ENCODE results near the gene ST8SIA4.

ST8SIA4 gene

GRCh38 chr5:100840370-100840769 lies 62.7 kb downstream of the ST8SIA4 start:
- no peak overlapping the region for H3K27ac ChIP-seq (ENCODE audit: low read length, poor library complexity, severe bottlenecking)
- no peaks in the 10 kb centered on the region for H3K4me1 ChIP-seq (ENCODE audit: control insufficient read depth, insufficient read depth, low read depth, low read length)
- H2BK120ac ChIP-seq (ENCODE audit: low read depth, low read length): no peak overlapping the region
- H3K23ac ChIP-seq (ENCODE audit: low read length in 2 of 2): no peak overlapping the region
- H3K9me3 ChIP-seq (ENCODE audit: control insufficient read depth, low read length): no peaks in the 10 kb centered on the region
- H3K9ac ChIP-seq (ENCODE audit: low read length): no peak overlapping the region
- H2AK5ac ChIP-seq (ENCODE audit: low read length, severe bottlenecking): no peak overlapping the region
- H3K27me3 ChIP-seq (ENCODE audit: control insufficient read depth in 1 of 2, insufficient read depth in 1 of 2, low read length in 2 of 2): no peaks in the 10 kb centered on the region
- no peak overlapping the region for H2AFZ ChIP-seq (ENCODE audit: low read depth, low read length)
- peak; percentile 65 for DNase-seq
- no CpG with 5 or more reads among the region's 2 CpGs for WGBS
- no peak overlapping the region for H4K91ac ChIP-seq (ENCODE audit: low read length)
- H3K4me2 ChIP-seq (ENCODE audit: low read length, poor library complexity, severe bottlenecking): no peak overlapping the region
- H2BK12ac ChIP-seq (ENCODE audit: low read length in 2 of 2): no peak overlapping the region
- H2BK5ac ChIP-seq (ENCODE audit: low read depth, low read length, poor library complexity, severe bottlenecking): no peak overlapping the region
- no peak overlapping the region for H3K14ac ChIP-seq (ENCODE audit: low read length in 2 of 2)
- H4K8ac ChIP-seq (ENCODE audit: low read length): no peak overlapping the region
- H3K4ac ChIP-seq (ENCODE audit: low read depth in 1 of 2, low read length in 2 of 2): no peak overlapping the region
- no peak overlapping the region for H3K18ac ChIP-seq (ENCODE audit: low read depth in 1 of 2, low read length in 2 of 2)
- no peak overlapping the region for H2BK15ac ChIP-seq (ENCODE audit: low read depth, poor library complexity, severe bottlenecking)
- no peaks in the 10 kb centered on the region for H3K36me3 ChIP-seq (ENCODE audit: control insufficient read depth in 1 of 2, insufficient read depth in 2 of 2, low read depth in 1 of 2, low read length in 2 of 2)
- H3K79me1 ChIP-seq (replicated peaks; ENCODE audit: low read length, poor library complexity, severe bottlenecking): no peaks in the 10 kb centered on the region
- H3K4me3 ChIP-seq (ENCODE audit: insufficient read depth in 1 of 2, low read depth in 1 of 2, low read length in 2 of 2): no peak overlapping the region

- no peak overlapping the region for H2BK5ac ChIP-seq (ENCODE audit: low read depth, low read length, poor library complexity, severe bottlenecking)
- H4K8ac ChIP-seq (ENCODE audit: low read length): no peak overlapping the region
- no peak overlapping the region for H3K9ac ChIP-seq (ENCODE audit: low read length)
- 88% methylated on average over 2 of the region's 2 CpGs for WGBS
- peak; percentile 26 for DNase-seq
- H3K36me3 ChIP-seq (ENCODE audit: control insufficient read depth in 1 of 2, insufficient read depth in 2 of 2, low read depth in 1 of 2, low read length in 2 of 2): no peaks in the 10 kb centered on the region
- no peak overlapping the region for H3K4me2 ChIP-seq (ENCODE audit: low read length, poor library complexity, severe bottlenecking)
- no peak overlapping the region for H3K14ac ChIP-seq (ENCODE audit: low read length in 2 of 2)
- H3K27me3 ChIP-seq (ENCODE audit: control insufficient read depth in 1 of 2, insufficient read depth in 1 of 2, low read length in 2 of 2): no peaks in the 10 kb centered on the region
- no peak overlapping the region for H3K18ac ChIP-seq (ENCODE audit: low read depth in 1 of 2, low read length in 2 of 2)
- no peak overlapping the region for H3K23ac ChIP-seq (ENCODE audit: low read length in 2 of 2)
- H3K4me1 ChIP-seq (ENCODE audit: control insufficient read depth, insufficient read depth, low read depth, low read length): no peaks in the 10 kb centered on the region
- H3K4ac ChIP-seq (ENCODE audit: low read depth in 1 of 2, low read length in 2 of 2): no peak overlapping the region
- H3K4me3 ChIP-seq (ENCODE audit: insufficient read depth in 1 of 2, low read depth in 1 of 2, low read length in 2 of 2): no peak overlapping the region
- no peak overlapping the region for H2AFZ ChIP-seq (ENCODE audit: low read depth, low read length)
- H4K91ac ChIP-seq (ENCODE audit: low read length): no peak overlapping the region
- no peak overlapping the region for H2AK5ac ChIP-seq (ENCODE audit: low read length, severe bottlenecking)
- no peak overlapping the region for H2BK15ac ChIP-seq (ENCODE audit: low read depth, poor library complexity, severe bottlenecking)
- no peaks in the 10 kb centered on the region for H3K79me1 ChIP-seq (replicated peaks; ENCODE audit: low read length, poor library complexity, severe bottlenecking)
- H2BK12ac ChIP-seq (ENCODE audit: low read length in 2 of 2): no peak overlapping the region
- no peaks in the 10 kb centered on the region for H3K9me3 ChIP-seq (ENCODE audit: control insufficient read depth, low read length)
- H2BK120ac ChIP-seq (ENCODE audit: low read depth, low read length): no peak overlapping the region
- H3K27ac ChIP-seq (ENCODE audit: low read length, poor library complexity, severe bottlenecking): no peak overlapping the region
Observed at GRCh38 chr5:100838048-100838473, 65.0 kb downstream of the ST8SIA4 start.

GRCh38 chr5:100834519-100834918 lies 68.6 kb downstream of the ST8SIA4 start:
- no peak overlapping the region for H2BK15ac ChIP-seq (ENCODE audit: low read depth, poor library complexity, severe bottlenecking)
- no peak overlapping the region for H3K23ac ChIP-seq (ENCODE audit: low read length in 2 of 2)
- no peak overlapping the region for H3K14ac ChIP-seq (ENCODE audit: low read length in 2 of 2)
- H3K4me3 ChIP-seq (ENCODE audit: insufficient read depth in 1 of 2, low read depth in 1 of 2, low read length in 2 of 2): no peak overlapping the region
- no peak overlapping the region for H3K4me2 ChIP-seq (ENCODE audit: low read length, poor library complexity, severe bottlenecking)
- no peak for DNase-seq
- 95% methylated on average over 2 of the region's 2 CpGs for WGBS
- no peak overlapping the region for H3K4ac ChIP-seq (ENCODE audit: low read depth in 1 of 2, low read length in 2 of 2)
- no peaks in the 10 kb centered on the region for H3K36me3 ChIP-seq (ENCODE audit: control insufficient read depth in 1 of 2, insufficient read depth in 2 of 2, low read depth in 1 of 2, low read length in 2 of 2)
- no peaks in the 10 kb centered on the region for H3K27me3 ChIP-seq (ENCODE audit: control insufficient read depth in 1 of 2, insufficient read depth in 1 of 2, low read length in 2 of 2)
- no peak overlapping the region for H4K91ac ChIP-seq (ENCODE audit: low read length)
- H2AK5ac ChIP-seq (ENCODE audit: low read length, severe bottlenecking): no peak overlapping the region
- H2BK120ac ChIP-seq (ENCODE audit: low read depth, low read length): no peak overlapping the region
- H2BK5ac ChIP-seq (ENCODE audit: low read depth, low read length, poor library complexity, severe bottlenecking): no peak overlapping the region
- H3K4me1 ChIP-seq (ENCODE audit: control insufficient read depth, insufficient read depth, low read depth, low read length): no peaks in the 10 kb centered on the region
- no peak overlapping the region for H2BK12ac ChIP-seq (ENCODE audit: low read length in 2 of 2)
- no peak overlapping the region for H3K27ac ChIP-seq (ENCODE audit: low read length, poor library complexity, severe bottlenecking)
- no peak overlapping the region for H3K18ac ChIP-seq (ENCODE audit: low read depth in 1 of 2, low read length in 2 of 2)
- no peak overlapping the region for H3K9ac ChIP-seq (ENCODE audit: low read length)
- H3K9me3 ChIP-seq (ENCODE audit: control insufficient read depth, low read length): no peaks in the 10 kb centered on the region
- no peak overlapping the region for H2AFZ ChIP-seq (ENCODE audit: low read depth, low read length)
- no peak overlapping the region for H4K8ac ChIP-seq (ENCODE audit: low read length)
- no peaks in the 10 kb centered on the region for H3K79me1 ChIP-seq (replicated peaks; ENCODE audit: low read length, poor library complexity, severe bottlenecking)

- H3K4ac ChIP-seq (ENCODE audit: low read depth in 1 of 2, low read length in 2 of 2): no peak overlapping the region
- H3K14ac ChIP-seq (ENCODE audit: low read length in 2 of 2): no peak overlapping the region
- no peaks in the 10 kb centered on the region for H3K79me1 ChIP-seq (replicated peaks; ENCODE audit: low read length, poor library complexity, severe bottlenecking)
- no peak overlapping the region for H3K23ac ChIP-seq (ENCODE audit: low read length in 2 of 2)
- no peak overlapping the region for H3K18ac ChIP-seq (ENCODE audit: low read depth in 1 of 2, low read length in 2 of 2)
- H4K91ac ChIP-seq (ENCODE audit: low read length): no peak overlapping the region
- DNase-seq: no peak
- H2BK120ac ChIP-seq (ENCODE audit: low read depth, low read length): no peak overlapping the region
- no peaks in the 10 kb centered on the region for H3K36me3 ChIP-seq (ENCODE audit: control insufficient read depth in 1 of 2, insufficient read depth in 2 of 2, low read depth in 1 of 2, low read length in 2 of 2)
- no peak overlapping the region for H2AK5ac ChIP-seq (ENCODE audit: low read length, severe bottlenecking)
- no peak overlapping the region for H4K8ac ChIP-seq (ENCODE audit: low read length)
- H3K27me3 ChIP-seq (ENCODE audit: control insufficient read depth in 1 of 2, insufficient read depth in 1 of 2, low read length in 2 of 2): no peaks in the 10 kb centered on the region
- H2AFZ ChIP-seq (ENCODE audit: low read depth, low read length): no peak overlapping the region
- H3K4me1 ChIP-seq (ENCODE audit: control insufficient read depth, insufficient read depth, low read depth, low read length): no peaks in the 10 kb centered on the region
- H3K4me2 ChIP-seq (ENCODE audit: low read length, poor library complexity, severe bottlenecking): no peak overlapping the region
- H2BK5ac ChIP-seq (ENCODE audit: low read depth, low read length, poor library complexity, severe bottlenecking): no peak overlapping the region
- no peaks in the 10 kb centered on the region for H3K9me3 ChIP-seq (ENCODE audit: control insufficient read depth, low read length)
- H3K27ac ChIP-seq (ENCODE audit: low read length, poor library complexity, severe bottlenecking): no peak overlapping the region
- no peak overlapping the region for H3K4me3 ChIP-seq (ENCODE audit: insufficient read depth in 1 of 2, low read depth in 1 of 2, low read length in 2 of 2)
- H3K9ac ChIP-seq (ENCODE audit: low read length): no peak overlapping the region
- H2BK12ac ChIP-seq (ENCODE audit: low read length in 2 of 2): no peak overlapping the region
- WGBS: over 99% methylated on average over 3 of the region's 6 CpGs
- no peak overlapping the region for H2BK15ac ChIP-seq (ENCODE audit: low read depth, poor library complexity, severe bottlenecking)
Observed at GRCh38 chr5:100832252-100833230, 70.5 kb downstream of the ST8SIA4 start.

Data from mesenchymal stem cell (in vitro differentiated cells and primary cell).